GM19452 (cell line): Measurements from ENCODE around the gene ZNF771.
A peak's percentile ranks its signal among the peaks of the same experiment; 100 is the strongest.

Source experiments
- ATAC-seq: cut with Tn5 transposase; IDR thresholded peaks from one replicate; pipeline ENCODE4 v1.9.1; 2021; ENCODE audit not compliant: unreplicated experiment

ZNF771 gene

GRCh38 chr16:30407102-30407803 lies at the start of gene ZNF771:
ZNF771 (plus strand) TSS chr16:30407606; CDS start chr16:30408054, 448 bp downstream.
- ATAC-seq, result peak; percentile 75

- no peak for ATAC-seq
Measured at GRCh38 chr16:30357715-30358576, 49.5 kb upstream of the ZNF771 start.

- ATAC-seq, result no peak
Measured at GRCh38 chr16:30358577-30358936, 48.8 kb upstream of the ZNF771 start.

GRCh38 chr16:30358990-30359870 lies 48.2 kb upstream of the ZNF771 start:
- no peak for ATAC-seq

GRCh38 chr16:30359871-30360170 lies 47.6 kb upstream of the ZNF771 start:
- no peak for ATAC-seq

- ATAC-seq, result no peak
Measured at GRCh38 chr16:30361180-30361579, 46.2 kb upstream of the ZNF771 start.

GRCh38 chr16:30365200-30365599 lies 42.2 kb upstream of the ZNF771 start:
- no peak for ATAC-seq

- no peak for ATAC-seq
Measured at GRCh38 chr16:30366511-30366910, 40.9 kb upstream of the ZNF771 start.

GRCh38 chr16:30367349-30368009 lies 39.9 kb upstream of the ZNF771 start:
- ATAC-seq, result no peak

- no peak for ATAC-seq
Measured at GRCh38 chr16:30368122-30368791, 39.1 kb upstream of the ZNF771 start.

- no peak for ATAC-seq
Measured at GRCh38 chr16:30368792-30369090, 38.7 kb upstream of the ZNF771 start.

- no peak for ATAC-seq
Measured at GRCh38 chr16:30369091-30369937, 38.1 kb upstream of the ZNF771 start.

GRCh38 chr16:30369938-30370455 lies 37.4 kb upstream of the ZNF771 start:
- ATAC-seq, result peak; percentile 12

- ATAC-seq, result peak; percentile 72
Measured at GRCh38 chr16:30370456-30371247, 36.8 kb upstream of the ZNF771 start, which contains the start of gene TBC1D10B. TBC1D10B (minus strand) TSS chr16:30370494; CDS start chr16:30370183, 311 bp downstream.

- no peak for ATAC-seq
Measured at GRCh38 chr16:30371248-30371816, 36.1 kb upstream of the ZNF771 start.

GRCh38 chr16:30372038-30372712 lies 35.2 kb upstream of the ZNF771 start:
- no peak for ATAC-seq

GRCh38 chr16:30372725-30373124 lies 34.7 kb upstream of the ZNF771 start:
- no peak for ATAC-seq

GRCh38 chr16:30374538-30374937 lies 32.9 kb upstream of the ZNF771 start, which contains the start of gene MYL11:
MYL11 (plus strand) TSS chr16:30374802; CDS start chr16:30374858, 56 bp downstream.
- no peak for ATAC-seq
